NCI-H1436 (cell line): ENCODE measurements around the gene TBC1D10B.
"Not testable (repeated sequence)": the region's sequence is repeated elsewhere in the genome, so short reads cannot be mapped to it uniquely, and the experiment has no call there.

ENCODE experiments used
- DNase-seq: peaks from one replicate; lab custom pipeline; 2025; lab: John Stamatoyannopoulos, UW

TBC1D10B gene

GRCh38 chr16:30397776-30398660, 27.7 kb upstream of the TBC1D10B start:
- no peak for DNase-seq

DNA sequence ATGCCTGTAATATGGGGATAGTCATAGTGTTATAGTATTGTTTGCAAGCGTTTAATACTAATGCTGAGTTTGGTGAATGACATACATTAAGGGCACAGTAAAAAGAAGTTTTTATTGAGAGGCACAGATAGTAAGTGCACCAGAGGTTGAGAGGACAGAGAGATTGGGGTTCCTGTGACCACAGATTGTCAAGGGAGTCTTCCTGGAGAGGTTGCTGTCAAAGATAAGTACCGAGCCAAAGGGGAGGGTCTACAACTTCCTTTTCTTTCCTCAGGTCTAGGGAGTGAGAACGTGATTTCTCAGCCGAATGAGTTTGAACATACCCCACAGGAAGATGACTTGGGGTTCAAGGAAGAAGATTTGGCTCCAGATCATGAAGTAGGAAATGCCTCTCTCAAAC, 26.8 kb upstream of the TBC1D10B start:
- DNase-seq: no peak

DNA sequence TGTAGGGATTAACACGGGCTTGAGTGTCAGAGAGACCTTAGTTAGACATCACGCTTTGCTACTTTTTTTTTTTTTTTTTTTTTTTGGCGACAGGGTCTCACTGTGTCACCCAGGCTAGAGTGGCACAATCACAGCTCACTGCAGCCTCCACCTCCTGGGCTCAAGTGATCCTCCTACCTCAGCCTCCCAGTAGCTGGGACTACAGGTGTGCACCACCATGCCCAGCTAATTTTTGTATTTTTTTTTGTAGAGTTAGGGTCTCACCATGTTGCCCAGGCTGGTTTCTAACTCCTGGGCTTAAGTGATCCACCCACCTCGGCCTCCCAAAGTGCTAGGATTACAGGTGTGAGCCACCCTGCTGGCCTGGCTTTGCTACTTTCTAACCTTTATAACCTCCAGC, 26.3 kb upstream of the TBC1D10B start:
- not testable (repeated sequence) for DNase-seq

DNA sequence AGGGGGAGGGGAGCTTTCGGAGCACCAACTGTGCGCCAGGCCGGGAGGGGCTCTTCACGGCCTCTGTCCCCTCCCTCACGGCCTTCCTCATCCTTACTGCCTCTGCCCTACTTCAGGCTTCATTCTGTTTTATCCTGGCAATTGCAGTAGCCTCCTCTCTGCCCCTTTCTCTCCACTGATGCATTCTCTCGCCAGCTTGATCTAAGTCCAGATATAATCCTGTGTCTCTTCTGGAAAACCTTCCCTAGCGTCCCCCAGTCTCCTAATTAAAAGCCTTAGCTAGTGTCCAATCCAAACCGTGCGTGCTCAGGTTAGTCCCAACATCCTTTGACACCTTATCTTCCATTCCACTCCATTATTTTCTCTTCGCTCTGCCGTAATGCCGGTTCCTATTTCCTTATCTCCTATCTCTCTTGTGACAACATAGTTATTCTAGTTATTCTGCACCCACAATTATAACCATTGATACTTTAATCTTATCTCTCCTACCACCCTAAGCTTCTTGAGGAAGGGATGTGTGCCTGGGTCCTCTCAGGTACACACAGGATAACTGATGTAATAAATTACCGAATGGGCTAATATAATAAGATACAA, 25.8 kb upstream of the TBC1D10B start:
- DNase-seq: no peak

- DNase-seq: peak; percentile 84
These were observed 25.1 kb upstream of the TBC1D10B start, which contains the start of gene ZNF48 for GRCh38 chr16:30395155-30395991. TSS of gene ZNF48 (plus strand) at chr16:30395420. CDS start at chr16:30395795, 375 bp downstream.

DNA sequence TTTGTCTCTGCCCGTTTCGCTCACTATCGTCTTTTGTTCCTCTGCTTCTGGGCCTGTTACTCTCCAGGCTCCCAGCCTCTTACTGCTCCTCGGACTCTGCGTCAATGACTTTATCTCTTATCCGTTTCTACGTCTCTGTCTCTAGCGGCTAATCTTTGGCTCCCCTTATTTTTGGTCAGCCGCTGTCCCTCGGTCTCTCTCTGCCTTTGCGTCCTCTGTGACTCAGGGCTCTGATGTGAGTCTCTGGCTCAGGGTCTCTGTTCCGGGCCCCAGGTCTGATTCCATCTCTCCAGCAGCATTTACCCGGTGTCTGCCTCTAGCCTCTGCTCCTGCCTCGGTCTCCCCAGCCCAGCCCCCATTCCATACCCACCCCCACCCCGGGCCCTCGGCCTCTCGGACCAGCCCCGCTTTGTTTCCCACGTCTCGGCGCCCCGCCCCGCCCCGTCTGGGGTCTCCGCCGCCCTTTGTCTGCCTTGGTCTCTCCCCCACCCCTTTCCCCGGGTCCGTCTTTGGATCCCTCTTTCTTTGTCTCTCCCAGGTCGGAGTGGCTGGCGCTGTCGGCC, 24.4 kb upstream of the TBC1D10B start:
- DNase-seq: peak; percentile 42

DNA sequence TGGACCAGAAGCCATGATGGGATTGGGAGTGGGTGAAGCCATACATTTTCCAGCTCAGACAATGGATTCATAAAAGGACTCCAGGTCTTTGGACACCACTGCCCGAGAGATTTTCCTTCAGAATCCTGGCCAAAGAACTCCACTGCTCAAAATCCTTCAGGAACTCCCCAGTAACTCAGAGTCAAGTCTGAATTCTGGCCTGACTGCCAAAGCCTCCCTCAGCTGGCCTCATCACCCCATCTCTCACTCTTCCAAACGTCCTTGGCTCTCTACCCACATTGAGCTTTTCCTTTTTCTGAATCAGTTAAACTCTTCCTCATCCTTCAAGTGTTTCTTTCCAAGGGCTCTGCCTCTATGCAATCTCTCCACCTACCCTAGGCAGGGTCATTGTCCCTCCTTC, 13.2 kb upstream of the TBC1D10B start:
- DNase-seq: no peak

DNA sequence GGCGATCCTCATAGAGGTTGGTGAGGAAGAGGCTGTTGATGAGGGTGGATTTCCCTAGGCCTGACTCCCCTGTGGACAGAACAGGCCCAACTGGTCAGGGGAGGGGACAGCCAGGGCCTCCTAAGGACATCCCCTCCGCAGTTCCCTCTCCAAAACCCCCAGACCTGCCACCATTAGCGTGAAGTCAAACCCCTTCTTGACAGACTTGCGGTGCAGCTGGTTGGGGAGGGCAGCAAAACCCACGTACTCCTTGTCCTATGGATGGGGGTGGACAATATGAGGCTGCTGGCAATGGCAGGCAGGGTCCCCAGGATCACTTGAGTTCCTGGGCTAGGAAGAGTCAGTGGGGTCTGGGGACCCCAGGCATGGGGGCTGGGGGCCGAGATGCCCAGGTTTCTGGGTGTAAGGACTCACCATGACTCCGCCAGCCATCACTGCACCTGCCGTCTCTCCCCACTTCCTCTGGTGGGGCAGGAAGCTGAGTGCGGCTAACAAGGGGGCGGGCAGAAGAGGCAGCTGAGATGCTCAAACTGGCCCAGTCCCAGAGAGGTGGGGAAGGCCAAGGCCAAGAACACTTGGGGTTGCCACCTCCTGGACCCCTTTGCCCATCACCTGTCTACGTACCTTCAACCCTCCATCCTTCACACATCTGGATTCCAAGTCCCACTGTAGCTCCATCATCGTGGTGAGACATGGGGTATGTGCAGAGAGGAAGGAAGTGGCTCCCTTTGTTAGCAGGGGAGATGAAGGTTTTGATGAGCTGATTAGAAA, 12.0 kb upstream of the TBC1D10B start, which contains the start of gene SEPTIN1:
TSS of gene SEPTIN1 (minus strand) at position 451 of the 771 bp plus-strand sequence. CDS start at position 432, 19 bp downstream.
- peak; percentile 59 for DNase-seq

GRCh38 chr16:30381291-30382041, 11.2 kb upstream of the TBC1D10B start:
- DNase-seq: no peak

- DNase-seq: no peak
These were observed 10.5 kb upstream of the TBC1D10B start for GRCh38 chr16:30380803-30381208.

DNA sequence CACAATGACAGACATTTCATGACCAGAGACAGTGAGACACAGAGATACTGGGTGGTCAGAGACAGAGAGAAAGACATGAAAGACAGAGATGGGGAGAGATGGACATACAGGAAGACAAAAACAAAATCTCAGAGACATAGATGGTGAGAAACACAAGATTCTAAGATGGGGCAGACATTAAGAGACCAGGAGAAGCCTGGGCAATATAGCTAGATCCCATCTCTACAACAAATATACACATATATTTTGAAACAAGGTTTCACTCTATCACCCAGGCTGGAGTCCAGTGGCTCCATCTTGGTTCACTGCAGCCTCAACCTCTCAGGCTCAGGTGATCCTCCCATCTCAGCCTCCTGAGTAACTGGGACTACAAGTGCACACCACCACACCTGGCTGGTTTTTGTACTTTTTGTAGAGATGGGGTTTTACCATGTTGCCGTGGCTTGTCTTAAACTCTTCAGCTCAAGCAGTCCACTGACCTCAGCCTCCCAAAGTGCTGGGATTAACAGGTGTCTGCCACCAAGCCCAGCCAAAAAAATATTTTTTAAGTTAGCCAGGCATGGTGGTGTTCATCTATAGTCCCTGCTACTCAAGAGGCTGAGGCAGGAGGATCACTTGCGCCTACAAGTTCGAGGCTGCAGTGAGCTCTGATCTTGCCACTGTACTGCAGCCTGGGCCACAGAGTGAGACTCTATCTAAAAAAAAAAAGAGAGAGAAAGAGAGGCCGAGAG, 9.9 kb upstream of the TBC1D10B start:
- DNase-seq: no peak

GRCh38 chr16:30379158-30379783, 9.0 kb upstream of the TBC1D10B start:
- DNase-seq: no peak

DNA sequence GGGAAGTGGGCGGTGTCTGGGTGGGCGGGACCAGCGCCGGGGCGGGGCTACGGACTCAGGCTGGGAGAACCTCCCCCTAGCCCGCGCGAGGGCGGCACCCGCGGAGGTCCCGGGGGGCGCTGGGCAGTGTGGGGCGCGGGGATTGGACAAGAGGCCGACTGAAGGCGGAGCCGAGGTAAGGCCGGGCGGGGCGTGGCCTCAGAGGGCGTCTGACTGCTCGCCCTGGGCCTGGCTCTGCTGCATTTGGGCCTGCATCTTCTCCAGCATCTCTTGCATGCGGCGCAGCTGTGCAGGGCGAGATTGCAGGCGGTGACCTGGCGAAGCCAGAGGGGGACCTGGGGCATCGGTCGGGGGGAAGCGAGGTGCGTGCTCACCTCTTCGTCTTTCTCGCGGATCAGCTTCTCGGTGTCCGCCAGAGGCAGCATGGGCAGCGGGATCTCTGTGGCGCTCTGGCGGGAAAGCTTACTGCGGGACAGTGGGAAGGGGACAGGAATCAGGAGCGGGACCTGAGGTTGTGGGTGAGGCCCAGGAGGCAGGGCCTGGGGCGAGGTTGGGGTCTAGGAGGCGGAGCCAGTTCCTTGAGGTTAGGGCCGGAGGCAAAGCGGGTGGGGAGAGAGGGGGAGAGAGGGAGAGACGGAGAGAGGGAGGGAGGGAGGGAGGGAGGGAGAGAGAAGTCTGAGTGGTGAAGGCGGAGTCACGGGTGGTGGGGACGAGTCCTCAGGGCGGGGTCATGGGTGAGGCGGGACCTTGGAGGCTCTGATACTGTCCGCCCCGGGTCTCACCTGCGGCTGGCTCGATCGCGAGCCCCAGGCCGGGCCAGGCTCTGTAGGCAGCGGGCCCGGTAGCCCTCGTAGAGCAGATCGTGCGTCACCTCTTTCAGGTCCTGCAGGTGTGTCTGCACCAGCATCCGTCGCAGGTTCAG, 8.2 kb upstream of the TBC1D10B start:
- DNase-seq: peak; percentile 98

DNA sequence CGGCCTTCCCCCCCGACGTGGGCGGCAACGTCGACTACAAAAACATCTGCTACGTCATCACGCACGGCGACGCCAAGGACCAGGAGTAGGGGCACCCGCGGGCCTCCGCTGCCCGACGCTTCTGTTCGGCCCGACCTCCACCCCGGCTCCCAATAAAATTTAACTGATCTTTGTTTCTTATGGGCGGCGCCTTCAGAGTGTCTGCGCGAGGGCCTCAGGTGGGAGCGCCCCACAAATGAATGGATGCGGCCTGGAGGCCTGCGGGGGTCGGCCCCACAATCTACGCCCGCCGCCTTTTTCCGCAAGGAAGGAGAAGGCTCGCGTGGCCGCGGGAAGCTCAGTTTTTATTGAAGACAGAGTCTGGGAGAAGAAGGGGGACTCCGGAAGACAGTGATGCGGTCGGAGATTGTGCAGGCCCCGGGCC, 7.5 kb upstream of the TBC1D10B start:
- DNase-seq: peak; percentile 89

DNA sequence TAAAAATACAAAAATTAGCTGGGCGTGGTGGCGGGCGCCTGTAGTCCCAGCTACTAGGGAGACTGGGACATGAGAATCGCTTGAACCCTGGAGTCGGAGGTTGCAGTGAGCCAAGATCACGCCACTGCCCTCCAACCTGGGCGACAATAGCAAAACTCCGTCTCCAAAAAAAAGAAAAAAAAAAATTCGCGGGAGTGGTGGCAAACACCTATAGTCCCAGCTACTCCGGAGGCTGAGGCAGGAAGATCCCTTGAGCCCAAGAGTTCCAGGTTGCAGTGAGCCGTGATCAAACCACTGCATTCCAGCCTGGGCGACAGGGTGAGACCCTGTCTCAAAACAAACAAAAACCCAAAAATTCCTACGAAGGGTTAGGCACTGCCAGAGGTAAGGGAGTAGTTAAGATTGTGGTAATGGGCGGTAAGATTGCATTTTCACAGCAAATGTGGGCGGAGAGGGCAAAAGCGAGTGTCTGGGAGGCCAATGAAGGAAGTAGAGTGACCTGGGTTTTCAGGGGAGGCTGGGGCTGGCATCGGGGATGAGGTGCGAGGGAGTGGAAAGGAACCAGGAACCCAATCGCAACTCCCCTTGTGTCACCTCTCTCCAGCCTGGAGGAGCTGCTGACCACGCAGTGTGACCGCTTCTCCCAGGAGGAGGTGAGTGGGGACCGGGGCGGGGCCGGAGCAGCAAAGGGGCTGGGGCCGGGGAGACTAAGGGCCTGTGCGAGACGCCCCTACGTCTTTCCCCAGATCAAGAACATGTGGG, 6.9 kb upstream of the TBC1D10B start:
- DNase-seq: no peak

GRCh38 chr16:30376461-30376902, 6.2 kb upstream of the TBC1D10B start:
- no peak for DNase-seq

DNA sequence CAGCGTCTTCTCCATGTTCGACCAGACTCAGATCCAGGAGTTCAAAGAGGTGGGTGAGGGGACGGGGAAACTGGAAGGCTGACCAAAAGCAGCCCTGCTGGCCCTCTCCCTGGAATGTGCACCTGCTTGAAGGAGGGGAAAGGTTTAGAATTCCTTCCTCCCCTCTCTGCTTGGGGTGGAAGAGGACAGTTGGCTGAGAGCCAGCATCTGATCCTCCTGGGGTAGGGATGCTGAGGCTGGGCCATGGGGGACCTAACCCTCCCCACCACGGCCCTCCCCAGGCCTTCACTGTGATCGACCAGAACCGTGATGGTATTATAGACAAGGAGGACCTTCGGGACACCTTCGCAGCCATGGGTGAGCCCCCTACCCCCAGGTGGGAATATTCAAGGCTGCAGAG, 5.6 kb upstream of the TBC1D10B start:
- no peak for DNase-seq
